GM23248 (cell line): Measurements from ENCODE around the gene TPM4.

ENCODE experiments used
- EZH2 ChIP-seq: fragments of 200-600 bp; sonication (generic); IDR thresholded peaks from 2 replicates; pipeline ENCODE4 v1.6.1; 2018; ENCODE audit warnings: antibody characterized with exemption, mild to moderate bottlenecking; ENCODE audit not compliant: insufficient read depth, poor library complexity, severe bottlenecking
- EZH2phosphoT487 ChIP-seq: fragments of 200-600 bp; sonication (generic); IDR thresholded peaks from 2 replicates; pipeline ENCODE4 v1.6.1; 2018; ENCODE audit warnings: antibody characterized with exemption, moderate library complexity, mild to moderate bottlenecking, low read depth; ENCODE audit not compliant: insufficient read depth

GRCh38 chr19:16076958-16077611, 790 bp downstream of the TPM4 start:
- TF ChIP-seq EZH2 = no peak
- TF ChIP-seq EZH2phosphoT487 = no peak
